EH (cell line): ENCODE data around the gene UGT1A10.
"Not testable (repeated sequence)": the region's sequence is repeated elsewhere in the genome, so short reads cannot be mapped to it uniquely, and the experiment has no call there.

Experiments used
- DNase-seq: peaks from one replicate; pipeline ENCODE4 v3.0.0-alpha.2; 2015; ENCODE audit warnings: low read depth

Gene UGT1A10

DNA sequence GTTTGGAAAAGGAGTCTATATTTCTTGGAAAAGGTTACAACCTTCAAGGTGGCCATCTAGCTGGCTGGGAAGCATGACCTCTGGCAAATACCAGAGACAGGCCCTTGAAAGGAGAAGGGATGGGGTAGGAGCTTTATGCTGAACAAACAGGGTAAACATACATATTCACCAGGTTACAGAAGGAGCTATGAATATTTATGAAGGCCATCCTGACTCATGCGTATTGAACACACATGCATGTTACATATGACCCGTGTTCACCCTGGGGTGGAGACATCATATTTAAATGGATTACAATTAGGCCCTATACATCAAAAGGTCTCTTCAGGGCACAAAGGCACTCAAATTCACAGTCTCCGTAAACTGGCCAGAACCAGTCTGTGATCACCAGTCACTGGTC lies 19.7 kb downstream of the UGT1A10 start:
- not testable (repeated sequence) for DNase-seq

DNA sequence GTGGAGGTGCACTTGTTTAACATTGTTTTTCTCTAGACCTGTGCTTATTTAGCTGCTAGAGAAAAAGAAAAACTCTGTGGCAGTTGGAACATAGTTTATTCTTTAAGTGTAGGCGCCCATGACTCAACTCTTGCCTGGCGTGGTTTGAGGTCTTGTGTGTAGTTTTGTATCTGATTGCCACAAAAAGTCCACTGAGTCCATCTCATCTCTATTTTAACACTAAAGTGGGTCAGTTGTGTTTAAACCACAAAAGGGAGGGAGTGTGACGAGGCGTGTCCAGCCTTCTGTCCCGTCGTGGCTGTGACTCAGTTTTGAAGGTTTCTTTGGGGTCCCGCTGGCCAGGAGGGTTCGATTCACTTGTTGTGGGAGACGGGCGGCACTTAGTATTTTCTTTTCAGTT lies 20.2 kb downstream of the UGT1A10 start:
- no peak for DNase-seq

DNA sequence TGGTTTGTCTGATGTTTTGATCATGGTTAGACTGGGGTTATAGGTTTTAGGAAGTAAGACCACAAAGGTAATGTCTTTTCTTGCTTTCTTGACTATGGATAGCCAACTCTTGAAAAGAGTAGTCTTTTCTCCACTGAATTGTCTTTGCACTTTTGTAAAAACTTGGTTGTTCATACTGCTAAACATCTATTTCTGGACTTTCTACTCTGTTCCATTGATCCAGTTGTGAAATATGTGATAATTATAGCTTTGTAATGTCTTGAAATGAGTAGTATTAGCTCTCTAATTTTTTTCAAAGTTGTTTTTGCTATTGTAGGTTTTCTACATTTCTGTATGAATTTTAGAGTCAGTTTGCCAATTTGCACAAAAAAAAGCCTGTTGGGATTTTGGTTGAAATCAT lies 22.4 kb downstream of the UGT1A10 start:
- no peak for DNase-seq

DNA sequence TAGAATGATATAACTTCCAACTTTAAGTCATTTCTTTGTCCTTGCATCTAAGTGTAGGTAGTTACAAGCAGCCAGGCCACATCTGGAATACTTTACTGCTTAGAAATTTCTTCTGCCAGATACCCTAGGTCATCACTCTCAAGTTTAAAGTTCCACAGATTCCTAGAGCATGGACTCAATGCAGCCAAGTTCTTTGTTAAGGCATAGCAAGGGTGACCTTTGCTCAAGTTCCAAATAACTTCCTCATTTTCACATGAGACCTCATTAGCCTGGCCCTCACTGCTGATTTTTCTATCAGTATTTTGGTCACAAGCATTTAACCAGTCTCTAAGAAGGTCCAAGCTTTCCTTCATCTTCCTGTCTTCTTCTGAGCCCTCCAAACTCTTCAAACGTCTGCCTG lies 27.7 kb downstream of the UGT1A10 start:
- peak; percentile 73 for DNase-seq

DNA sequence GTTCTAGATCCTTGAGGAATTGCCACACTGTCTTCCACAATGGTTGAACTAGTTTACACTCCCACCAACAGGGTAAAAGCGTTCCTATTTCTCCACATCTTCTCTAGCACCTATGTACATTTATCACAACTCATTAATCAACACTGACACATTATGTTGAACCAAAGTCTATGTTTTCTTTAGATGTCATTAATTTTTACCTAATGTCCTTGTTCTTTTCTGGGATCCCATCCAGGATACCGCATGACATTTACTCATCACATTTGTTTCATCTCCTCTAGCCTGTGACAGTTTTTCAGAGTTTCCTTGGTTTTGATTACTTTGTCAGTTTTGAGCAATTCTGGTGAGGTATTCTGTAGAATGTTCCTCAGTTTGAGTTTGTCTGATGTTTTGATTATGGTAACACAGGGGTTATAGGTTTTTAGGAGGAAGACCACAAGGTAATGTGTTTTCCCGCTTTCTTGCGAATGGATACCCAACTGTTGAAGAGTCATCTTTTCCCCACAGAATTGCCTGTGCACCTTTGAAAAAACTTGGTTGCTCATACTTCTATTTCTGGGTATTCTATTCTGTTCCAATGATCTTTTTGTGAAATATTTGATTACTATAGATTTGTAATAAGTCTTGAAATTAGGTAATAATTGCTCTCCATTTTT lies 32.5 kb downstream of the UGT1A10 start:
- DNase-seq = no peak

DNA sequence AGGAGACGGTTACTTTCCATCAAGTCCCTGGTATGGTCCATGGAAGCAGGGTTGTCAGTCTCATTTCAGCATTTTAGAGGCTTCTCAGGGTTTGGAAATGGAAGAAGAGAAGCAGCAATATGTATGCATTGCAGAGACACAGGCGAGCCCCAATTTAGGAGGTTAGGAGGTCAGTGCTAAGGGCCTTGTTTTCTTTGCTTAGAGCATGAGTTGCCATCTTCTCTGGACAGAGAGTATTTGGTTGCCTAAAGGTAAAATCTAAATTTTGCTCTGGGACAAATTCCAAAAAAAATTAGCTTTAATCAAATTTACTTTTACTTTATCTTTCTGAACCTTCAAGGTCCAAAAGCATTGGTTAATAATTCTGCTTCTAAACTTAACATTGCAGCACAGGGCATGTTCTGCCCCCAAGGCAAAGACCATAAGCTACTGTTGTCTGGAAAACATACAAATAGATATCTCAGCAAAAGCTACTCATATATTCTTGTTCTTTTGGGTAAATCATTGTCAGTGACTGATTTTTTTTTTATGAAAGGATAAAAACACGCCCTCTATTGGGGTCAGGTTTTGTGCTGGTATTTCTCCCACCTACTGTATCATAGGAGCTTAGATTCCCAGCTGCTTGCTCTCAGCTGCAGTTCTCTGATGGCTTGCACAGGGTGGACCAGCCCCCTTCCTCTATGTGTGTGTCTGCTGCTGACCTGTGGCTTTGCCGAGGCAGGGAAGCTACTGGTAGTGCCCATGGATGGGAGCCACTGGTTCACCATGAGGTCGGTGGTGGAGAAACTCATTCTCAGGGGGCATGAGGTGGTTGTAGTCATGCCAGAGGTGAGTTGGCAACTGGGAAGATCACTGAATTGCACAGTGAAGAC lies 35.3 kb downstream of the UGT1A10 start, which contains the start of gene UGT1A9:
TSS of gene UGT1A9 (plus strand) at position 609 of the 872 bp plus-strand sequence. CDS start at position 646, 37 bp downstream.
- no peak for DNase-seq

DNA sequence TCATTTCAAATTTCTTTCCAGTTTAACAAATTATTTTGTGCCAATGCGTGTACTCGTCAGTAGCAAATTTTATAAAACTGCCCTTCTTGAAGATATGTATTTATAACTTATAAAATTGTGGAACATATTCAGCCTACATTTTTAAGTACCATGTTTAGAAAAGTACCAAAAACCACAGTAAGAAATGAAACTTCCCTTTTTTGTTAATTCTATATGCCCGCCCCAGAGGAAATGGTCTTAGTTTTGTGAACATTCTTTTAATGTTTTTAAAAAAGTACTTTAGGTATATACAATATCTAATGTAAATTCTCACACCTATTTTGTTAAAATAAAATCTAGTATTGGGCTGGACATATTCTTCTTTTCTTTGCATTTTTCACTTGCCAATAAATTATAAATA lies 36.6 kb downstream of the UGT1A10 start:
- no peak for DNase-seq

DNA sequence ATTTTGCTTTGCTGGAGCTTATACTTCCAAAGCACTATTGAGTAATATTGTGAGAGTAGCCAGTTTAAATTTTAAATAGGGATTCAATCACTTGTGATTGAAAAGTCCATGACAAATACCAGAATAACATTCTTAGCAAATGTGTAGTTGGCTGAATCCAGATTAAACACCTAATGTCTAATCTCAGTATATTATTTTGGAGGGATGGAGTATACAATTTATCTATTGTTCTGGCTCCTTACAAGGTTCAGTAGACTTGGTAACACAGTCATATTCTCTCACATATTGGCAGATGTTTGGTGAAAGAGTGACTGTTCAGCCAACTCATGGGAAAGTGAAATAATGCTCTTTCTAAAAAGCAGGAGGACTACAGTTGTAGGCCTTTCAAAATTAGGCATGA lies 37.6 kb downstream of the UGT1A10 start:
- no peak for DNase-seq

DNA sequence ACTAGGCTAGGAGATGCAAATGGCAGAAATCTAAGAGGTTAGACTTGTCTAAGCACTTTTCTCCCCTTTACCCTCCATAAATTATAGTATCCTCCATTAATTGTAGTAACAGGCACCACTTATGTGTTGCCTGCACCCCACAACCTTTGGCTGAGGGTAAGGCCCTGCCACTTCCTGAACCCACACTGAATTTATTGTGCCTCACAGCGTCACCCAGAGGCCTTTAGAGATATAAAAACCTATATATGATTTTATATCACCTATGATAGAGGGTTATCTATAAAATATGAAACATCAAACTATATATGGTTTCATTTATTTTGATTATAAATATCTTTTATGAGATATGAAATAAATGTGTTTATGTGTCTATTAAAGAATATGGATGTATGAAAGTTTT lies 38.1 kb downstream of the UGT1A10 start:
- DNase-seq = no peak

DNA sequence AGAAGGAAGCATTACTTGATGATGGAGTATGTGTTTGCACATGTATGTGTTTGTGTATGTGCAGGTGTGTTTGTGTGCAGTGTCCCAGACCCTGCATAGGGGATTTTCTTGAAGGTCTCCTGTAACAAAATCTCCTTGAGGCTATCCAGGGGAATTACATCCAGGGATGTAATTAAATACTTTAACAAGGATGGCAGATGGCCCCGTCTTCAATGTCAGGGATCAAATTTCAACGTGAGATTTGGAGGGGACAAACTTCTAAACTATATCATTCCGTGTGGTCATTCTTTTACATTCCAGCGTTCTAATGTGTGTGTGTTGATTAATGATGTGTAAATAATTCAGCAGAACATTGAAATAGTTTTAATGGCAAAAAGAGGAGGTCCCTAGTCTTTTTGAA lies 38.7 kb downstream of the UGT1A10 start:
- DNase-seq = peak; percentile 11

DNA sequence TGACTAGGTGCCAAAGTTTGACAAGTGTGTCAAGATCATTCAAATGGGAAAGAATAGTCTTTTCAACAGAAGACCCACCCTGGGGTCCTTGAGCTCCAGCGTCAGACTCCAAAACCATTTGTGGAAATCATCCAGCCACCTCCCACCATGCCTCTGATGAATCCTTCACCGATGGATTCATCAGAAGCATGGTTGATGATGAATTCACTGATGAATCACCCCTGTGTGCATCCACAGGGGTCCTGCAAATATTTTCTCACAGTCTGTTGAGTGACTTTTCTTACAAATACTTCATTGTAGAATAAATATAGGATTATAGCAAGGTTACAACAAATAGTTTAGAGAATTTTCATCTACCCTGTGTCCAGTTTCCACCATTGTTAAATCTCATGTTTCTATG lies 39.8 kb downstream of the UGT1A10 start:
- DNase-seq = peak; percentile 72

DNA sequence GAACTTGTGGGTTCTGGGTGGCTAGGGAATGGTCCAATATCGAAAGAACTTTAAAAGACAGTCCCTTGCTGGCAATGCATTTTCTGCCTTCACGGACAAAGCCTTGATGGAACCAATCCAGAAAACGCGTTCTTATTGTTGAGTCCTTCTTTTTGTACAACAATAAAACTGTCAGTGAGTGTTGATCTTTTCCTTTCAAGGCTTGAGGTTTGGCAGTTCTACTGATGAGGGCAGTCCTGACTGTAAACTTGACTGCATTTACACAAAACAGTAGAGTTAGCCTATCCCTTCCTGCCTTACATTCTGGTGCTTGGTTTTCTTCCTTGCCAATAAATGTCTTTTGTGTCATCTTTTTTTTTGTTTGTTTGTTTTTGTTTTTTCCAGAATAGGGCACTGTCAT lies 42.9 kb downstream of the UGT1A10 start:
- DNase-seq = no peak

DNA sequence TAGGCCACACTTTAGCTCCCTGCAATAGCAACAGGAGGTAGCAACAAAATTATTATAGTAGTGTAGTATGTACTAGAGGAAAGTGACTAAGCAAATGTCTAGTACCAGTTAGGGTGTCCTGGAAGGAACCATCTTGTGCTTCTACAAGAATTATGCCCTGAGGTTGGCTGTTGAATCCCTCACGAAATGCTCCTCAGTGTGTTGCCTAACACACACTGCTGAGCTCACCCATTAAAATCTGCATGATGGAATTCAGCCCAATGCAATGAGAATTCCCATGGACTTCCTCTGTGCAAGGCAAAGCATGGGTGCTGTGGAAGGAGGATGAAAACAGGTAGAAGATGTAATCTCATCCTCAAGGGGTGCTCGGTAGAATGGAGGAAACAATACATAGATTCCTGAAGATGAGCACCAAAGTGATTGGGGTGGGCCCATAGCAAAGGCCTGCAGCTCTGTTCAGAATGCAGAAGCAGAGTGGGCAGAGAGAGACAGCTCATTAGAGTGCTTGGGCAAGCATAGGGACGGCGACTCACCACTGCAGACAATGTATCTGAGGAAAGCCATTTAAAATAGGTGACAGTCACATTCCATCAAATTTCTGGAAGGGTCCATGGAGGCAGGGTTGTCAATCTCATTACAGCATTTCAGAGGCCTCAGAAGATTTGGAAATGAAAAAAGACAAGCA lies 44.3 kb downstream of the UGT1A10 start:
- DNase-seq = peak; percentile 65

DNA sequence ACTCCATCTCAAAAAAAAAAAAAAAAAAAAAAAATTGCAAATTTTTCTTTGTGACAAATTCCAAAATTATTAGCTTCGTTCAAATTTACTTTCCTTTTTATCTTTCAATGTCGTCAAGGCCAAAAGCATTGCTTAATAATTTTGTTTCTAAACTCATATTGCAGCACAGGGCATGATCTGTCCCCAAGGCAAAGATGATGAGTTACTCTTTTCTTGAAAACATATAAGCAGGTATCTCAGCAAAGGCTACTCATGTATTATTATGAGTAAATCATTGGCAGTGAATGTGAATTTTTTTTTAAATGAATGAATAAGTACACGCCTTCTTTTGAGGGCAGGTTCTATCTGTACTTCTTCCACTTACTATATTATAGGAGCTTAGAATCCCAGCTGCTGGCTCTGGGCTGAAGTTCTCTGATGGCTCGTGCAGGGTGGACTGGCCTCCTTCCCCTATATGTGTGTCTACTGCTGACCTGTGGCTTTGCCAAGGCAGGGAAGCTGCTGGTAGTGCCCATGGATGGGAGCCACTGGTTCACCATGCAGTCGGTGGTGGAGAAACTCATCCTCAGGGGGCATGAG lies 45.4 kb downstream of the UGT1A10 start, which contains the start of gene UGT1A7:
TSS of gene UGT1A7 (plus strand) at position 381 of the 579 bp plus-strand sequence. CDS start at position 418, 37 bp downstream.
- no peak for DNase-seq

DNA sequence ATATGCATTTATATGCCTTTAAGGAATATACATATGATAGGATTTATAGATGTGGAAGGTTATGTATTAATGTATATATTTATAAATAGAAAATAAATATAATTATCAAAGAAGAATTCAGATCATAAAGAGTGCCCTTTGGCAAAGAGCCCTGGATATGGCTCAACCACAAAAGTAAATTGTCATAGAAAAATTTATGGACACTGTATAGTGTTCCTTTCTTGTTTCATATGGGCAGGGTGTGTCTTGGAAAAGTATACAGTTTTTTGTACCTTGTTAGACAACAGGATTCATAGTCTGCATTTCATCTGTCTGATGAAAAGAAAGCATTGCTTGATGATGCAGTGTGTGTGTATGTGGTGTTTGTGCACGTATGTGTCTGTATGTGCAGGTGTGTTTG lies 48.4 kb downstream of the UGT1A10 start:
- DNase-seq = no peak

DNA sequence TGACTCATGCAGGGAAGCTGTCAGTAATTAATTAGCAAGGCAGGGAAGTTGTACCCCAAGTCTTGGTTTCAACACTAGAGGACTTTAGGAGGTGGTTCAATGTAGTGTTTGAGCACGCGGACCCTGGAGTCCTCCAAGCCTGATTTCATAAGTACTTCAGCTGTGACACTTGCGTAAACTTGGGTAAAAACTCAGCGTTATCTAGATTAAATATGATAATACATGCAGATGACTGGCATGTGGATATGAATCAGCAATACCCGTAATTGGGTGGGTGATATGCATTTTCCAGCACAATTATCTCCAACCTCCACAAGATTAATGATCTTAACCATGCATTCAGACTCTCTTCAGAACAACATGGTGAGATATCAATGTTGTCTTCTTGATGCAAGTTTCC lies 50.7 kb downstream of the UGT1A10 start:
- DNase-seq = no peak

DNA sequence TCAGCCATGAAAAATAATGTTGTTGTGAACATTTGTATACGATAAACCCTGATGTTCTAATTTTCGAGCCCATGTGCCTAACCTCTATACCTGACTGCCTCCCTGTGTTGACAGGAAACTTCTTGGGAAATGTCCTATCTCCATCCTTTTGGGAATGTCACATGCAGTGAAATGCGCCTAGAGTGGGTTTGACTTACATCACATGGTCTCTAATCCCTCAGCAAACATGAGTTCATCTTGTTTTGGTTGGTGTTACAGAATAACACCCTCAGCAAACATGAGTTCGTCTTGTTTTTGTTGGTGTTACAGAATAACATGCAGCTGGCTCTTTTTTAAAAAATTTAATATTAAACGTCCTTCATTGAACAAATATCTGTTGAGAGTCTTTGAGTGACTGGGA lies 52.1 kb downstream of the UGT1A10 start:
- no peak for DNase-seq

DNA sequence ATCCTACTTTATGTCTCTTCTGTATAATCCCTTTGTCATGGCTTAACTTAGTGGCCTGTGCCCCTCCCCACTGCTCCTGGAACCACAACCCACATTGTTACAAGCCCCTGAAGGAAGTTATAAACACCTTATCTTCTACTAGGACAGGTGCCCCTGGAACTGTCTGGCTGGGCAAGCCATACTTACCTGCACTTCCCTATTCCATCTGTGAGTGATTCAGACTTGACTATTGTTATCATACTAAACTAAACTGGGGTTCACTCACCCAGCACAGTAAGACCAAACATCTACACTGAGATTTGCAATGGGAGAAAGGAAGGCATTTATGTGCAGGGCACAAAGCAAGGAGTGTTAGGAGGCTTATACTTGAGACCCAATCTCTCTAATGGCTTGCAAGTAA lies 52.8 kb downstream of the UGT1A10 start:
- no peak for DNase-seq

DNA sequence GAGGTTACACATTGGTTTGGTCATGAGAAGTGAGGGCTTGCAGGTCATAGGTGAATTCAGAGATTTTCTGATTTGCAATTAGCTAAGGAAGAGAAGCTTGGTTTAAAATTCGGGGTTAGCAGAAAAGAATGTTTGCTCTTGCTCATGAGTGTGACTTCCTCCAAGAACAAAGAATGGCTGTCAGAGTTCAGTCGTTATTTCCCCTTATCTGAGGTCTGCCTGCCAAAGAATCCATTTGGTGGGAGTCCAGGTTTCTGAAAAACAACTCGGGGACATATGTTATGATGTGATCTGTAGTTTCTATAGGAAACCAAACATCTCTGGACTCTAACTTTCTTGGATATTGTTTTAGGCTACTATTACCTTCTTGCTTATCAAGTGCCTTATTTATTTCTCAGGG lies 53.3 kb downstream of the UGT1A10 start:
- DNase-seq = no peak

DNA sequence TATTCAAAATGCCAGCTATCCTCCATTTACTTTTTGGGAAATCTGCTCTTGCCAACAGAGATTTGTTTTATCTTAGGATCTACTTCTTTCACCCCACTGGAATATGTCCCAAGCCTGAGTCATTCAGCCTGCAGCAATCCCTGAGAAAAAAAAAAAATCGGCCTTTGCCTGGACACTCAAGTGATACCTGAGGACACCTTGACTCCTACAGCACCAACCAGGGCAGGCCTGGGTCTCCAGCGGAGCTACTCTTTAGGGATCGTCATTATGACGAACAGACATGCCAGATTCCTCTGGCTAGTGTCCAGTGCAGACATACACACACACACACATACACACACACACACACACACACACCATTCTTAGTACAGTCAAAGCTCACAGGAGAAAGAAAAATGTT lies 54.2 kb downstream of the UGT1A10 start:
- peak; percentile 70 for DNase-seq

DNA sequence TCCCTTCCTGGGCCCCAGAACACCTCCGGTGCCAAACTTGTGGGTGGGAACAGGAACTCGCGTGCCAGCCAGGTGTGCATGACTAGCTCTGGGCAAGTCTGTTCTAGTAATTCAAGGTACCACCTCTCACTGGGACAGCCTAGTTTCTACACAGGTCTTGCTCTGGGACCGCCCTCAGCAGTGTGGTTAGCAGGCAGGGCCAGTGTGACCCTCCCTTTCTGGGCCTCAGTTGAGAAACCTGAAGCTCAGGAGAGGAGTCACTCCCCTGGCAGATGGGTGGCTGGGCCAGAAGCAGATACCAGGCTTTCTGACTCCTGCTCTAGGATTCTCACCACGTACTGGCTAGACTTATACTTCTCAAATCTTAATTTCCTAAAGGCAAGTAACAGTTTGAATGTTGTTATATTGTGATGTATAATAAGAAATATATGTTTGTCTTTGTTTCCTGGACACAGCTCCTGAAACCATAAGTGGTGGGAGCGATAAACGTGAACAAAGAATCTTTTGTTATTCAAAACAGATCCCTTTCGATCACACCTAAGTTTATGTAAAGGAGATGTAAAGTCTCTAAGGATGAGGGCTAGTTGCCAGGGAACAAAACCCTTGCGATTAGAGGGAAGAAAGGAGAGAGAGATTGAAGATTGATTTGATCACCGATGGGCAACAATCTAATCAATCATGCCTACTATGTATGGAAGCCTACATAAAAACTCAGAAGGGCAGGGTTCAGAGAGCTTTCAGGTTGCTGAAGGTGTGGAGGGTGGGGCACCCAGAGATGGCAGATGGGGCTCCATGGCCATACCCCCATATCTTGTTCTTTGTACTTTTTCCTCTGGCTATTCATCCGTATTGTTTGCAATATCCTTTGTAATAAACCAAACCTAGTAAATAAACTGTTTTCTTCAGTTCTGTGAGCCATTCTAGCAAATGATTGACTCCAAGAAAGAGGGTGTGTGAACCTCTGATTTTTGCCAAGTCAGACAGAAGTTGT lies 55.5 kb downstream of the UGT1A10 start:
- no peak for DNase-seq
